Measurements from ENCODE around the gene HOXD1. TPM values are rescaled to one million over a fixed set of nuclear protein-coding genes. Genes with fewer than 3 reads are reported as not detected.
A peak's percentile ranks its signal among the peaks of the same experiment; 100 is the strongest.

Gene HOXD1
- total RNA-seq (2014; rRNA removed; shearing (Covaris generic)) = not detected in 2 replicates

DNA sequence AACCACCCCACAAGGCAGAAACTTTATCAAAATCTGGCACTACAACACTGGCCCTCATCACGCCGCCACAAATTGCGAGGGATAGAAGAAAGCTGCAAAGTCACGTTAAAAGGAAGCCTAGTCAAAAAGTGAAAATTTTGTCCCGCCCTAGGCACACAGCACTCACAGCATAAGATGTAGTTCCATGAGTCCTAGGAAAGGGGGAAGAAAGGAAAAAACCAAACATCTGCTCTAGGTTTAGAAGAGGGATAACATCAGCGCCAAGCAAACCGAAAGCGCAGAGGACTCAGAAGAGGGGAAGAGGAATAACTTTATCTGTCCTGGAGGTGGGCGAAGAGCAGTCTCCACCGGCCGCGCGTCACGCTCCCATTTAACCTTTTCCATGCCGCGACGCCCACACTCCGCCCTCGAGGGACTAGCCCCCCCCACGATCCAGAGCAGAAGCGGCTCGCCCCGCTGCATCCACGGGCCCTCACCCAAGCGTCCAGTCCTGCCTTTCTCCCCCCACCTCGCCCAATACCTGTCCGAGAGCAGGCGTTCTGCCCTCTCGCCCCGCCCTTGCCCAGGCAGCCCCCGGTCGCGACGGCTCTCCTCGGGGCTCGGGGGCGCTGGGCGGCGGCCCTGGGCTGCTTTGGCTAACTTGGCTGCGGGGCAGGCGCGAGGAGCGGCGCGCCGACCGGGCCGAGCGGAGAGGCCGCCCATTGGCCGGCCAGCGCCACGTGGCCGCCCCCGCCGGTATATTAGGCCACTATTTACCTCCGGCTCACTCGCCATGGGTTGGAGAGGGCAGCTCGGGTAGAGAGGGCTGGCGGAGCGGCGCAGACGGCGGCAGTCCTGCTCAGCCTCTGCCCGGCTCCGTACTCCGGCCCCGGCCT is at the start of gene HOXD1:
Gene HOXD1 (plus strand): TSS at position 770 of the 875 bp plus-strand sequence. CDS start 134 bp downstream, outside the sequence.
- Histone ChIP-seq H3K4me3 (ENCODE audit: insufficient read depth, low read depth, low read length) (peak within 1 kb of the TSS; percentile 37), H3K27me3 (ENCODE audit: control insufficient read depth, insufficient read depth, low read length) (peaks cover 89% of the 10 kb centered on the region), H3K36me3 (replicated peaks; ENCODE audit: control insufficient read depth, insufficient read depth, low read length) (no peaks in the 10 kb centered on the region)
- DNase-seq = peak; percentile 95

GRCh38 chr2:176138923-176139660 is 49.4 kb upstream of the HOXD1 start:
- peak; percentile 50 for DNase-seq
- H3K27me3 ChIP-seq (ENCODE audit: control insufficient read depth, insufficient read depth, low read length) = peaks cover 98% of the 10 kb centered on the region
- no peaks in the 10 kb centered on the region for H3K36me3 ChIP-seq (replicated peaks; ENCODE audit: control insufficient read depth, insufficient read depth, low read length)
- no peak overlapping the region for H3K4me3 ChIP-seq (ENCODE audit: insufficient read depth, low read depth, low read length)

DNA sequence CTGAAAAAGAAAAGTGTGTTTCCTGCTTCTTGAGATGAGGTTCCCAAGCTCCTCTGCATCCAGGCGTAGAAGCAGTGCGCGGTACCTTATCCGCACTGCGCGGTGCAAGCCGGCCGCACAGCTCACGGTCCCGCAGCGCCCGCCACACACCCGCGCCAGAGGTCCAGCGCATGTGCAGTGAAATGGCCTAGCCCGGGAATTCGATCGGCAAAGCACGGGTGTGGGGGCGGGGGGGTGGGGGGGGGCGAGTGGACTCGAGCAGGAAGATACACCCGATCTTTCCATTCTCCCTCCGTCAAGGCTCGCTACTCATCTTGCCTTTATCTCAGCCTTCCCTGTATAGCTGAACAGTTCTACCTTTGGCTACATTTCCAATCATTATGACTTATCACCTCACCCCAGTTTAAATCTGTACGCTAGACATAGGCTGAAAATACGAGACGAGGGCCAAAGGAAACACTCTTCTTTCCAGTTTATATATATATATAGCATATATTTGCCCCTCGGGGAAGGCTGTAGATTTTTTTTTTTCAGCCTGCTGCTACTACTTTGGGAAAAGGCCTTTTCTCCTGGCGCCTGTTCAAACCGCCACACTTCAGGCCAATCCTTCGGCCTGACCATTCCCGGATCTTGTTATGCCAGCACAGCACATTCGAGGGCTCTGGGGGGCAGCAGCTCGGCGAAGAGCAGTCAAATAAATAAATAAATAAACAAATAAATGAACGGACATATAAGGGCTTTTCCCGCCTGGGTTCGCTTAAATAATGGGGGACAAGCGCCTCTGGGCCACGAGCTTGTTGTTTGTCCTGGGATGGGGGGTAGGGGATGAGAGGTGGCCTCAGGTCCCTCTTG is 48.6 kb upstream of the HOXD1 start:
- DNase-seq = peak; percentile 54
- no peaks in the 10 kb centered on the region for H3K36me3 ChIP-seq (replicated peaks; ENCODE audit: control insufficient read depth, insufficient read depth, low read length)
- peaks cover 96% of the 10 kb centered on the region for H3K27me3 ChIP-seq (ENCODE audit: control insufficient read depth, insufficient read depth, low read length)
- H3K4me3 ChIP-seq (ENCODE audit: insufficient read depth, low read depth, low read length) = peak overlapping the region; percentile 8; the same call in 1 of the 2 replicates

DNA sequence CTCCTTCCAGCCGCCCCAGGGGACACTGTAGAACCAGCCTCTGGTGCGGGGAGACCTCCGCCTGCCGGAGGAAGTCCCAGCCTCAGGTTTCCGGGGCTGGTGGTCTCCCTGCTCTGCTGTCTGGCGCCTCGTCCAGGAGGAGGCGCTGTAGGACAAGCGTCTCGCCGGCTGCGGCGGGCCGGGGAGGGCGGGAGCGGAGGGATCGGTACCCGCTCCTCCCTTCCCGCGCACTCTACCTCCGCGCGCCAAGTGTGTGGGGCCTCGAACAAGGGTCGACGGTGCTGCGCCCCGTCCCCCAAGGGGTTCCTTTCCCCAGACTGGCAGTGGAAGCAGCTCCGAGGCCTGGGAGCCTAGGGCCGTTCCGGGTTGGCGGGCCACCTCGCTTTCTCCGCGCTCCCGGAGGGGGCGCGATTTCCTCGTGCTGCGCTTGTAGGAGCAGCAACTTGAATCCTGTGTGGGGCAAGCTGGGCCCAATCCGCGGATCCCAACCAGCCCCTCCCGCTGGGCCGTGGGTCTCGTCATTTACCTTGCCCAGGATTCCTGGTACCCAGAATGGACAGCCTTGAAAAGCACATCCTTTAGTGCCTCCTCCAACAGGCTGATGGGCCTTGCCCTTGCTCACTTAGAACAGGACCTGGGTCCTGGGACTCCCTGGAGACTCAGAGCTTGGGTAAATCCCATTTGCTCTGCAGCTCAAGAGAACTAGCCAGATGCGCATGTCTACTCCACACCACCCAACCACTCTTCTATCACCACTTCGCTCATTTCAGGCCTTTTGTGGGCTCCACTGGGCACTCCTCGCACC is 47.8 kb upstream of the HOXD1 start:
- Histone ChIP-seq H3K36me3 (replicated peaks; ENCODE audit: control insufficient read depth, insufficient read depth, low read length) (no peaks in the 10 kb centered on the region), H3K27me3 (ENCODE audit: control insufficient read depth, insufficient read depth, low read length) (peaks cover 96% of the 10 kb centered on the region)

DNA sequence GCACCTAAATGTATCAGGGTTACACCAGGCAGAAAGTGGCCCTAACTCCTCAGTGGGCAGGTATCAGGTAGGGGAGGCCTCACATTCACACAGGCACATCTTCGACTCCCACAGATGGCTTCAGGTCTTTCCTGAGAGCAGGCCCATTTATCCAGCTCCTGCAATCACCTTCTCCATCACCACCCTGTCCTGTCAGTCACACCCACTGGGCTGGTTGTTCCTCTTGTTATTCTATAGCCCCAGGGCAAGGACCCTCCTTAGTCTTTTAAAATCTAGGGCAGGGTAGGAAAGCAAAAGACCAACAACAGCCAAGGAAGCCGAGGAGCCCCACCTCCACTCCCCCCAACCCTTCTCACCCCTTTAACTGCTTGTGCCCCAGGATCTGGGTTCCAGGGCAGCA is 46.2 kb upstream of the HOXD1 start:
- no peak for DNase-seq
- Histone ChIP-seq H3K36me3 (replicated peaks; ENCODE audit: control insufficient read depth, insufficient read depth, low read length) (no peaks in the 10 kb centered on the region), H3K27me3 (ENCODE audit: control insufficient read depth, insufficient read depth, low read length) (peaks cover 96% of the 10 kb centered on the region), H3K4me3 (ENCODE audit: insufficient read depth, low read depth, low read length) (no peak overlapping the region)

More for the DNA sequence above, 47.8 kb upstream of the HOXD1 start:
- H3K4me3 ChIP-seq (ENCODE audit: insufficient read depth, low read depth, low read length) = peak overlapping the region; percentile 52
- DNase-seq = peak; percentile 99

DNA sequence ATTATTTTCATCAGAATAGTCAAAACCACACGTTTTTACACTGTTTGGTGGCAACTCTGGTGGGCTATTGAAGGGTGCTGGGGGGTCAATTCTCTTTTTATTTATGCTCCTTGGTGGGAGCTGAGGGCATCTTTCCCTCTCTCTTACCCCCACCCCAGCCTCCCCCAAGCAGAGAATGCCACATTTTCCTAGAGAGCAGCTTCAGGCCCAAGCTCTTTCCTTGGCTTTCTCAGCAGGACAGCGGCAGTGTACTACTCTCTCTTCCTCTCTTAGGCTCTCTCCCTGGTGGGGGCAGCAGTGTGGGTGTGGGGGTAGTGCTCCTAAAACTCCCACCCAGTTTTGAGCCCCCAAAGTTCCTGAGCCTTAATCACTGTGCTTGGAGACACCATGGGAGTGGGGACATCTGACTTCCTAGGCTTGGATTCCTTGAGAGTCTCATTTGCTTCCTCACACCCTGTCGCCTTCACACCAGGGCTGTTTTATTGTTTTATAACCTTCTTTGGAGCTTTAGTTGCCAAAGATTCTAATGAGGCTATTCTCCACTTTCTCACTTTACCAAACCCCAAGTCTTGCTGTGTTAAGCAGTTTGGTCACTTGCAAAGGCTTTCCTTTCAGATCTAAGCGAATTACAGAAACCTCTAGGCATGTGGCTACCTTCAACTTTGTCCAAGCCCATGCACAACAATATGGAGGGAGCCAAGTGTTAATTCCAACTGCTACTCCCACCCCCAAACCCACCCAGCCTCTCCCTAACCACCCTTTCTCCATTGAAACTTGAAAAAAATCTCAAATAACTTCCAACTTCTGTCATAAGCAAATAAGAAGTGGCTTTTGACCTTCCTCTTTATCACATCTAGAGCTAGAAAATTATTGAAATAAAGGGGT is 43.1 kb upstream of the HOXD1 start:
- peaks cover 96% of the 10 kb centered on the region for H3K27me3 ChIP-seq (ENCODE audit: control insufficient read depth, insufficient read depth, low read length)
- H3K36me3 ChIP-seq (replicated peaks; ENCODE audit: control insufficient read depth, insufficient read depth, low read length) = no peaks in the 10 kb centered on the region
- DNase-seq = no peak
- H3K4me3 ChIP-seq (ENCODE audit: insufficient read depth, low read depth, low read length) = no peak overlapping the region

- Histone ChIP-seq H3K36me3 (replicated peaks; ENCODE audit: control insufficient read depth, insufficient read depth, low read length) (no peaks in the 10 kb centered on the region), H3K27me3 (ENCODE audit: control insufficient read depth, insufficient read depth, low read length) (peaks cover 98% of the 10 kb centered on the region), H3K4me3 (ENCODE audit: insufficient read depth, low read depth, low read length) (no peak overlapping the region)
- DNase-seq = no peak
Observed at GRCh38 chr2:176146101-176146500, 42.4 kb upstream of the HOXD1 start.

DNA sequence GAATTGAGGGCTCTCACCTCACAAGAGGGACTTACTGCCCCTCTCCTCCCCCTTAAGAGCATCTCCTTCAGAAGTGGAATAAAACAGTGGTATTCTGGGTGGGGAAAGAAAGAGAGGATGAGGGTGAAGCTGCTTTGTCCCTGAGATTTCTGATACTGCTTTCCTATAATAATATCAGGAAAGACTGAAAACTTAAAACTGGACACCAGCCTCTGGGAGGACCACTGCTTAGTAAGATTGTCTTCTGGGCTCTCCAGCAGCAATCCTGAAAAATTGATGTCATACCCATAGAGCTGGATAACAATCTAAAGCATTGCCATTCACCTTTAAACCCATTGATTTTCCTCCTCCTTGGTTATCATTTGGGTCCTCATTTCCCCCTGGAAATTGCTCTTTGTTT is 41.8 kb upstream of the HOXD1 start:
- DNase-seq = no peak
- H3K36me3 ChIP-seq (replicated peaks; ENCODE audit: control insufficient read depth, insufficient read depth, low read length) = no peaks in the 10 kb centered on the region
- H3K27me3 ChIP-seq (ENCODE audit: control insufficient read depth, insufficient read depth, low read length) = peaks cover 98% of the 10 kb centered on the region
- H3K4me3 ChIP-seq (ENCODE audit: insufficient read depth, low read depth, low read length) = no peak overlapping the region

GRCh38 chr2:176147210-176147799 is 41.2 kb upstream of the HOXD1 start:
- DNase-seq = no peak
- Histone ChIP-seq H3K4me3 (ENCODE audit: insufficient read depth, low read depth, low read length) (no peak overlapping the region), H3K36me3 (replicated peaks; ENCODE audit: control insufficient read depth, insufficient read depth, low read length) (no peaks in the 10 kb centered on the region), H3K27me3 (ENCODE audit: control insufficient read depth, insufficient read depth, low read length) (peaks cover 98% of the 10 kb centered on the region)

- Histone ChIP-seq H3K36me3 (replicated peaks; ENCODE audit: control insufficient read depth, insufficient read depth, low read length) (no peaks in the 10 kb centered on the region), H3K4me3 (ENCODE audit: insufficient read depth, low read depth, low read length) (no peak overlapping the region), H3K27me3 (ENCODE audit: control insufficient read depth, insufficient read depth, low read length) (peaks cover 98% of the 10 kb centered on the region)
- peak; percentile 67 for DNase-seq
Observed at GRCh38 chr2:176147800-176148496, 40.5 kb upstream of the HOXD1 start.

- DNase-seq = no peak
- H3K27me3 ChIP-seq (ENCODE audit: control insufficient read depth, insufficient read depth, low read length) = peaks cover 98% of the 10 kb centered on the region
- no peaks in the 10 kb centered on the region for H3K36me3 ChIP-seq (replicated peaks; ENCODE audit: control insufficient read depth, insufficient read depth, low read length)
- no peak overlapping the region for H3K4me3 ChIP-seq (ENCODE audit: insufficient read depth, low read depth, low read length)
Observed at GRCh38 chr2:176148751-176149421, 39.6 kb upstream of the HOXD1 start.

GRCh38 chr2:176149481-176149938 is 39.0 kb upstream of the HOXD1 start:
- Histone ChIP-seq H3K36me3 (replicated peaks; ENCODE audit: control insufficient read depth, insufficient read depth, low read length) (no peaks in the 10 kb centered on the region), H3K27me3 (ENCODE audit: control insufficient read depth, insufficient read depth, low read length) (peaks cover 100% of the 10 kb centered on the region), H3K4me3 (ENCODE audit: insufficient read depth, low read depth, low read length) (no peak overlapping the region)
- peak; percentile 68 for DNase-seq

Measured in H7 (cell line).